Measurements from ENCODE around the gene ITFG1.

Gene ITFG1

DNA sequence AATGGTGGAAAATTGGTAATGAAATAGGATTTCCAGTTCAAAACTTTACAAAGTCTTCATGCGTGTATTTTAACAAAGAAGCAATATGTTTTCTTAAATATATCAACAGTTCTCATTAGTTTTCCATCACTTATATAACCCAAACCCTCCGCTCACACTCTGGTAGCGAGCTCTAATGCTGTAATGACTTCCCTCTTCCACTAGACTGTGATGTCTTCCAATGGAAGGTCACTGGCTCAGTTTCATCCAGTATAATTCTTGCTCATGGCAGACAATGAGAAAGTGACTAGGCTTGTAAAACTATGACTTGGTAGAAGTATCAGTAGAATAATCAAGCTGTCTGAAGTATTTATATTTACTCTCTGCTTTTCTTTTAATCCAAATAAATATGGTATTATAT, 349.9 kb downstream of the ITFG1 start:
- H3K36me3 ChIP-seq (ENCODE audit: control insufficient read depth in 2 of 2, insufficient read depth in 1 of 2, low read length in 2 of 2), result peaks cover 0 to 46% of the 10 kb centered on the region in 2 experiments; a peak in 2 of 3 replicates
- ChIA-PET CTCF (interaction anchor here (1.0 kb wide), 2 partner anchors 10 to 26 kb away, joined by 3 to 5 read pairs; no protein-coding TSS in a partner anchor), POLR2A (no interaction called here)
- TF ChIP-seq, protein P1, sequence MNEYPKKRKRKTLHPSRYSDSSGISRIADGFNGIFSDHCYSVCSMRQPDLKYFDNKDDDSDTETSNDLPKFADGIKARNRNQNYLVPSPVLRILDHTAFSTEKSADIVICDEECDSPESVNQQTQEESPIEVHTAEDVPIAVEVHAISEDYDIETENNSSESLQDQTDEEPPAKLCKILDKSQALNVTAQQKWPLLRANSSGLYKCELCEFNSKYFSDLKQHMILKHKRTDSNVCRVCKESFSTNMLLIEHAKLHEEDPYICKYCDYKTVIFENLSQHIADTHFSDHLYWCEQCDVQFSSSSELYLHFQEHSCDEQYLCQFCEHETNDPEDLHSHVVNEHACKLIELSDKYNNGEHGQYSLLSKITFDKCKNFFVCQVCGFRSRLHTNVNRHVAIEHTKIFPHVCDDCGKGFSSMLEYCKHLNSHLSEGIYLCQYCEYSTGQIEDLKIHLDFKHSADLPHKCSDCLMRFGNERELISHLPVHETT (tag by site-specific recombination; IDR thresholded peaks at IDR 0.05), result no peak
- no peak for TF ChIP-seq ZNF174 (tag by site-specific recombination; IDR thresholded peaks at IDR 0.05)
- no peak for TF ChIP-seq ZNF555 (tag by site-specific recombination; conservative IDR thresholded peaks at IDR 0.05)
- TF ChIP-seq, protein P2, sequence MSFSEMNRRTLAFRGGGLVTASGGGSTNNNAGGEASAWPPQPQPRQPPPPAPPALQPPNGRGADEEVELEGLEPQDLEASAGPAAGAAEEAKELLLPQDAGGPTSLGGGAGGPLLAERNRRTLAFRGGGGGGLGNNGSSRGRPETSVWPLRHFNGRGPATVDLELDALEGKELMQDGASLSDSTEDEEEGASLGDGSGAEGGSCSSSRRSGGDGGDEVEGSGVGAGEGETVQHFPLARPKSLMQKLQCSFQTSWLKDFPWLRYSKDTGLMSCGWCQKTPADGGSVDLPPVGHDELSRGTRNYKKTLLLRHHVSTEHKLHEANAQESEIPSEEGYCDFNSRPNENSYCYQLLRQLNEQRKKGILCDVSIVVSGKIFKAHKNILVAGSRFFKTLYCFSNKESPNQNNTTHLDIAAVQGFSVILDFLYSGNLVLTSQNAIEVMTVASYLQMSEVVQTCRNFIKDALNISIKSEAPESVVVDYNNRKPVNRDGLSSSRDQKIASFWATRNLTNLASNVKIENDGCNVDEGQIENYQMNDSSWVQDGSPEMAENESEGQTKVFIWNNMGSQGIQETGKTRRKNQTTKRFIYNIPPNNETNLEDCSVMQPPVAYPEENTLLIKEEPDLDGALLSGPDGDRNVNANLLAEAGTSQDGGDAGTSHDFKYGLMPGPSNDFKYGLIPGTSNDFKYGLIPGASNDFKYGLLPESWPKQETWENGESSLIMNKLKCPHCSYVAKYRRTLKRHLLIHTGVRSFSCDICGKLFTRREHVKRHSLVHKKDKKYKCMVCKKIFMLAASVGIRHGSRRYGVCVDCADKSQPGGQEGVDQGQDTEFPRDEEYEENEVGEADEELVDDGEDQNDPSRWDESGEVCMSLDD (tag by site-specific recombination; IDR thresholded peaks at IDR 0.05), result no peak
- no peak for TF ChIP-seq ZNF776 (tag by site-specific recombination; IDR thresholded peaks at IDR 0.05; ENCODE audit: borderline replicate concordance)
- no peak for TF ChIP-seq ZNF274 (IDR thresholded peaks at IDR 0.05; ENCODE audit: low read length)
- no peak for TF ChIP-seq ZNF274 (tag by site-specific recombination; IDR thresholded peaks at IDR 0.05; ENCODE audit: borderline replicate concordance)
- TF ChIP-seq ZNF670 (tag by site-specific recombination; IDR thresholded peaks at IDR 0.05; ENCODE audit: low read depth), result no peak
- TF ChIP-seq, protein P3, sequence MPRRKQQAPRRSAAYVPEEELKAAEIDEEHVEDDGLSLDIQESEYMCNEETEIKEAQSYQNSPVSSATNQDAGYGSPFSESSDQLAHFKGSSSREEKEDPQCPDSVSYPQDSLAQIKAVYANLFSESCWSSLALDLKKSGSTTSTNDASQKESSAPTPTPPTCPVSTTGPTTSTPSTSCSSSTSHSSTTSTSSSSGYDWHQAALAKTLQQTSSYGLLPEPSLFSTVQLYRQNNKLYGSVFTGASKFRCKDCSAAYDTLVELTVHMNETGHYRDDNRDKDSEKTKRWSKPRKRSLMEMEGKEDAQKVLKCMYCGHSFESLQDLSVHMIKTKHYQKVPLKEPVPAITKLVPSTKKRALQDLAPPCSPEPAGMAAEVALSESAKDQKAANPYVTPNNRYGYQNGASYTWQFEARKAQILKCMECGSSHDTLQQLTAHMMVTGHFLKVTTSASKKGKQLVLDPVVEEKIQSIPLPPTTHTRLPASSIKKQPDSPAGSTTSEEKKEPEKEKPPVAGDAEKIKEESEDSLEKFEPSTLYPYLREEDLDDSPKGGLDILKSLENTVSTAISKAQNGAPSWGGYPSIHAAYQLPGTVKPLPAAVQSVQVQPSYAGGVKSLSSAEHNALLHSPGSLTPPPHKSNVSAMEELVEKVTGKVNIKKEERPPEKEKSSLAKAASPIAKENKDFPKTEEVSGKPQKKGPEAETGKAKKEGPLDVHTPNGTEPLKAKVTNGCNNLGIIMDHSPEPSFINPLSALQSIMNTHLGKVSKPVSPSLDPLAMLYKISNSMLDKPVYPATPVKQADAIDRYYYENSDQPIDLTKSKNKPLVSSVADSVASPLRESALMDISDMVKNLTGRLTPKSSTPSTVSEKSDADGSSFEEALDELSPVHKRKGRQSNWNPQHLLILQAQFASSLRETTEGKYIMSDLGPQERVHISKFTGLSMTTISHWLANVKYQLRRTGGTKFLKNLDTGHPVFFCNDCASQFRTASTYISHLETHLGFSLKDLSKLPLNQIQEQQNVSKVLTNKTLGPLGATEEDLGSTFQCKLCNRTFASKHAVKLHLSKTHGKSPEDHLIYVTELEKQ (tag by site-specific recombination; IDR thresholded peaks at IDR 0.05; ENCODE audit: borderline replicate concordance), result no peak
- no peak for TF ChIP-seq ZBTB8A (tag by site-specific recombination; IDR thresholded peaks at IDR 0.05)
- no peak for TF ChIP-seq ZNF404 (tag by site-specific recombination; IDR thresholded peaks at IDR 0.05)
- TF ChIP-seq ZNF629 (tag by site-specific recombination; IDR thresholded peaks at IDR 0.05), result no peak
- no peak for TF ChIP-seq ZNF138 (tag by site-specific recombination; IDR thresholded peaks at IDR 0.05; ENCODE audit: borderline replicate concordance)
- TF ChIP-seq, protein P4, sequence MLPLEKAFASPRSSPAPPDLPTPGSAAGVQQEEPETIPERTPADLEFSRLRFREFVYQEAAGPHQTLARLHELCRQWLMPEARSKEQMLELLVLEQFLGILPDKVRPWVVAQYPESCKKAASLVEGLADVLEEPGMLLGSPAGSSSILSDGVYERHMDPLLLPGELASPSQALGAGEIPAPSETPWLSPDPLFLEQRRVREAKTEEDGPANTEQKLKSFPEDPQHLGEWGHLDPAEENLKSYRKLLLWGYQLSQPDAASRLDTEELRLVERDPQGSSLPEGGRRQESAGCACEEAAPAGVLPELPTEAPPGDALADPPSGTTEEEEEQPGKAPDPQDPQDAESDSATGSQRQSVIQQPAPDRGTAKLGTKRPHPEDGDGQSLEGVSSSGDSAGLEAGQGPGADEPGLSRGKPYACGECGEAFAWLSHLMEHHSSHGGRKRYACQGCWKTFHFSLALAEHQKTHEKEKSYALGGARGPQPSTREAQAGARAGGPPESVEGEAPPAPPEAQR (tag by site-specific recombination; IDR thresholded peaks at IDR 0.05), result no peak
- H3K4me3 ChIP-seq (ENCODE audit: low read depth, low read length), result no peak overlapping the region
- no peaks in the 10 kb centered on the region for H3K9me3 ChIP-seq (ENCODE audit: control insufficient read depth, insufficient read depth, low read depth, low read length)
- no peaks in the 10 kb centered on the region for H3K4me1 ChIP-seq (ENCODE audit: control insufficient read depth, insufficient read depth, low read length)
- no peak overlapping the region for H3K27ac ChIP-seq (ENCODE audit: extremely low read depth, low read depth, low read length)

DNA sequence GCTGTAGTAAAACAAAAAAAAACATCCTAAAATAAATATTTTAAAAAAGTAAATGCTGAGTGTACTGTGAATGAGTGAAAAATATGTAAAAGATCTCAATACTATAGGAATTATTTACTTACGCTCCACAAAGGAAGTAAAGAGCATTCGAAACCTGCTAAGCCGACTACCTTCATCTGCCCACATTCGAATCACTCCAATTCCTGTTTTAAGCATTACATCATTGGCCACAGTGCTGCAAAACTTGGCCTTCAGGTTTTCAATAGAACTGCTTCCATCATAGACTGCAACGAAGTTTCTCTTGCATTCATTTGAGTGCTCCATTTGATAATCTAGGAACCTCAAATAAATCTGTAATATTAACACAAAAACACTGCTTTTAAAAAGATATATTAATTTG, 351.5 kb downstream of the ITFG1 start:
- no peaks in the 10 kb centered on the region for H3K4me1 ChIP-seq (ENCODE audit: control insufficient read depth, insufficient read depth, low read length)
- CTCF ChIA-PET, result interaction anchor here (0.7 to 1.3 kb wide), 3 partner anchors 8 to 32 kb away, joined by 3 to 4 read pairs (median 3); no protein-coding TSS in a partner anchor
- no peaks in the 10 kb centered on the region for H3K9me3 ChIP-seq (ENCODE audit: control insufficient read depth, insufficient read depth, low read depth, low read length)
- POLR2A ChIA-PET, result no interaction called here
- no peak overlapping the region for H3K27ac ChIP-seq (ENCODE audit: extremely low read depth, low read depth, low read length)
- no peak for TF ChIP-seq ZNF366 (tag by site-specific recombination; conservative IDR thresholded peaks at IDR 0.05)
- no peak overlapping the region for H3K4me3 ChIP-seq (ENCODE audit: low read depth, low read length)
- H3K36me3 ChIP-seq (ENCODE audit: control insufficient read depth in 2 of 2, insufficient read depth in 1 of 2, low read length in 2 of 2), result peaks cover 0 to 56% of the 10 kb centered on the region in 2 experiments; a peak in 2 of 3 replicates

Data from HEK293 (cell line).